PFSK-1 (cell line): ENCODE measurements around the gene LTA4H.

Source experiments
- POLR2AphosphoS5 ChIP-seq: IDR thresholded peaks from 2 replicates; pipeline ENCODE4 v1.6.1; 2012; ENCODE audit warnings: low read depth, mild to moderate bottlenecking, control low read depth, low read length, moderate library complexity
- REST ChIP-seq, 2 experiments: IDR thresholded peaks; 2 replicates each; pipeline versions ENCODE4 v1.6.1 to v1.8.0; 2011 to 2012; ENCODE audit warnings: low read depth in 2 of 2, low read length in 2 of 2, control low read depth in 1 of 2, inconsistent platforms in 1 of 2, mild to moderate bottlenecking in 1 of 2, moderate library complexity in 1 of 2; ENCODE audit not compliant: insufficient read depth in 1 of 2
- SIN3A ChIP-seq: IDR thresholded peaks from 2 replicates; pipeline ENCODE4 v1.6.1; 2012; ENCODE audit warnings: mild to moderate bottlenecking, low read length, moderate library complexity, borderline replicate concordance; ENCODE audit not compliant: insufficient read depth
- TAF1 ChIP-seq: IDR thresholded peaks from 2 replicates; pipeline ENCODE4 v1.6.1; 2012; ENCODE audit warnings: low read length, control low read depth, borderline replicate concordance; ENCODE audit not compliant: insufficient read depth

GRCh38 chr12:96046543-96047228 is 11.3 kb upstream of the LTA4H start:
- TF ChIP-seq SIN3A (no peak), REST (IDR thresholded peaks at IDR 0.05; ENCODE audit: insufficient read depth in 1 of 2, low read depth in 2 of 2, low read length in 2 of 2) (no peak), POLR2AphosphoS5 (no peak), TAF1 (no peak)
